ENCODE data around the gene HOXD4. TPM values are rescaled to one million over a fixed set of nuclear protein-coding genes. Genes with fewer than 3 reads are reported as not detected.

Gene HOXD4
- total and polyA plus RNA-seq, 4 donors, result 0.12 to 1.1 (median 0.48) TPM

DNA sequence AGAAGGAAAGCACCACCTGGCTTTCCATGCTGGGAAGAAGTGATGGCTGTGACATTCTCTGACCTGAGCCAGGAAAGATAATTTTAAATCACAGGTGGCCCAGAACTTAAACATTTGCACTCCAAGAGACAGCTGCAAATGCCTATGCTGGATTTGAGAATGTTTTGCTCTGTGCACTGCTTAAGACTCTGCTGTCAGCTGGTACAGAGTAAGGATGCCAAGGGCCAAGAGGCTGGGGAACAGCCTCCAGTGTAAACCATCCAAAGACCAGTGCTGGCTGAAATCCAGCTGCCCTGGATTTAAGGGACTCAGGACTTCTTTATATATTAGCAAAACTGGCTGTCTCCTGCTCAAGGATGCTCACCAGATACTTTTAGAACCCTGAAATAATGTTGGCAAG lies 18.0 kb upstream of the HOXD4 start:
- Histone ChIP-seq H3K4me3 (no peak overlapping the region), H3K9ac (ENCODE audit: insufficient read depth in 1 of 2, low read length in 2 of 2) (no peak overlapping the region), H3K27ac (ENCODE audit: low read depth in 1 of 2, low read length in 1 of 2) (no peak overlapping the region), H3K36me3 (ENCODE audit: control insufficient read depth in 4 of 4, insufficient read depth in 4 of 4, low read length in 4 of 4) (no peaks in the 10 kb centered on the region), H3K4me1 (ENCODE audit: control insufficient read depth in 5 of 5, insufficient read depth in 5 of 5, low read length in 5 of 5) (peaks cover 0 to 19% (median 6%) of the 10 kb centered on the region in 5 donors), H3K27me3 (ENCODE audit: control insufficient read depth in 3 of 3, insufficient read depth in 3 of 3, low read length in 2 of 3) (peaks cover 24 to 86% (median 86%) of the 10 kb centered on the region in 3 donors), H3K9me3 (ENCODE audit: control insufficient read depth in 4 of 4, insufficient read depth in 3 of 4, low read length in 3 of 4) (peaks cover 0 to 8% (median 0%) of the 10 kb centered on the region in 4 donors)
- DNase-seq (no peak), ATAC-seq (ENCODE audit: insufficient read depth, low FRiP score) (no peak)
- TF ChIP-seq, protein P1, sequence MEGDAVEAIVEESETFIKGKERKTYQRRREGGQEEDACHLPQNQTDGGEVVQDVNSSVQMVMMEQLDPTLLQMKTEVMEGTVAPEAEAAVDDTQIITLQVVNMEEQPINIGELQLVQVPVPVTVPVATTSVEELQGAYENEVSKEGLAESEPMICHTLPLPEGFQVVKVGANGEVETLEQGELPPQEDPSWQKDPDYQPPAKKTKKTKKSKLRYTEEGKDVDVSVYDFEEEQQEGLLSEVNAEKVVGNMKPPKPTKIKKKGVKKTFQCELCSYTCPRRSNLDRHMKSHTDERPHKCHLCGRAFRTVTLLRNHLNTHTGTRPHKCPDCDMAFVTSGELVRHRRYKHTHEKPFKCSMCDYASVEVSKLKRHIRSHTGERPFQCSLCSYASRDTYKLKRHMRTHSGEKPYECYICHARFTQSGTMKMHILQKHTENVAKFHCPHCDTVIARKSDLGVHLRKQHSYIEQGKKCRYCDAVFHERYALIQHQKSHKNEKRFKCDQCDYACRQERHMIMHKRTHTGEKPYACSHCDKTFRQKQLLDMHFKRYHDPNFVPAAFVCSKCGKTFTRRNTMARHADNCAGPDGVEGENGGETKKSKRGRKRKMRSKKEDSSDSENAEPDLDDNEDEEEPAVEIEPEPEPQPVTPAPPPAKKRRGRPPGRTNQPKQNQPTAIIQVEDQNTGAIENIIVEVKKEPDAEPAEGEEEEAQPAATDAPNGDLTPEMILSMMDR (IDR thresholded peaks at IDR 0.05; ENCODE audit: control extremely low read depth, extremely low read depth), result no peak

DNA sequence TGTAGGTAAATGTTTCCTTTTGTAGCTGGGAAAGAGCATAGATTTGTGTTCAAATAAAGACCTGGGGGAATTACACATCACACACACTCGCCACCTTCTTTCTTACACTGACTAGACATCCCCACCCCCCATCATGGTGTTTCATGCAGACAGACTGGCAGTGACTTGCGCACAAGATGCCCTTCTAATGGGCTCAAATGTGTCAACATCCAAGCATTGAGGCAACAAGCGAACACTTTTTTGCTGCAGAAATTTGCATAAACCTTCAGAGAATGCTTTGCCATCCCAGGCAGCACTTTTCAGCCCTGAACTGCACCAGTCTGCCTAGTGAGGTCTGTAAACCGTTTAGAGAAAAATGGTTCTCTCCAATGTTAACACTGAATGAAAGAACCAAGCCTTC lies 17.3 kb upstream of the HOXD4 start:
- peaks cover 0 to 10% (median 0%) of the 10 kb centered on the region in 4 donors for H3K9me3 ChIP-seq (ENCODE audit: control insufficient read depth in 4 of 4, insufficient read depth in 3 of 4, low read length in 3 of 4)
- peaks cover 24 to 86% (median 86%) of the 10 kb centered on the region in 3 donors for H3K27me3 ChIP-seq (ENCODE audit: control insufficient read depth in 3 of 3, insufficient read depth in 3 of 3, low read length in 2 of 3)
- no peaks in the 10 kb centered on the region for H3K36me3 ChIP-seq (ENCODE audit: control insufficient read depth in 4 of 4, insufficient read depth in 4 of 4, low read length in 4 of 4)
- peaks cover 0 to 19% (median 4%) of the 10 kb centered on the region in 5 donors for H3K4me1 ChIP-seq (ENCODE audit: control insufficient read depth in 5 of 5, insufficient read depth in 5 of 5, low read length in 5 of 5)
- DNase-seq, result no peak
- no peak overlapping the region for H3K4me3 ChIP-seq
- no peak overlapping the region for H3K27ac ChIP-seq (ENCODE audit: low read depth in 1 of 2, low read length in 1 of 2)
- TF ChIP-seq, protein P1 (IDR thresholded peaks at IDR 0.05; ENCODE audit: control extremely low read depth, extremely low read depth), result no peak
- WGBS, 2 donors, result 32 to 44% methylated on average over 4 of the region's 4 CpGs
- no peak overlapping the region for H3K9ac ChIP-seq (ENCODE audit: insufficient read depth in 1 of 2, low read length in 2 of 2)
- ATAC-seq (ENCODE audit: insufficient read depth, low FRiP score), result no peak

DNA sequence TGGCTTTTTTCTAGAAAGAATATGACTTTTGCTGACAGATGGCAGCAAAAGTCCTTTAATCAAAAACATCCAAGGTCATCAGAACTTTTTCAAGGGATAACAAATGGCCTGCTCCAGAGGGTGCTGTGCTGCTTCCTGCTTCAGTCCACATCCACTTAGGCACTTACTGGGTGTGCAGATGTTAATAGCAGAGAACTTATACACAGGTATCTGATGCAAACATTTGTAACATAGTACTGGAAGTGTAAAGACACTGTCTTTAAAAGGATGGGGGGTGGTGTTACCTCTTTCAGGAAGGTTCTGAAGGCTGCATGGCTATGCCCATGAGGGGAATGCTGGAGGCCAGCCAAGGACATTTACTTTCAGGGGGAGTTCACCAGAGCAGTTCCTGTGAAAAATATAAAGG lies 16.3 kb upstream of the HOXD4 start:
- Histone ChIP-seq H3K9me3 (ENCODE audit: control insufficient read depth in 4 of 4, insufficient read depth in 3 of 4, low read length in 3 of 4) (peaks cover 0 to 10% (median 0%) of the 10 kb centered on the region in 4 donors), H3K27ac (ENCODE audit: low read depth in 1 of 2, low read length in 1 of 2) (no peak overlapping the region), H3K27me3 (ENCODE audit: control insufficient read depth in 3 of 3, insufficient read depth in 3 of 3, low read length in 2 of 3) (peaks cover 22 to 93% (median 93%) of the 10 kb centered on the region in 3 donors), H3K9ac (ENCODE audit: insufficient read depth in 1 of 2, low read length in 2 of 2) (no peak overlapping the region), H3K36me3 (ENCODE audit: control insufficient read depth in 4 of 4, insufficient read depth in 4 of 4, low read length in 4 of 4) (no peaks in the 10 kb centered on the region), H3K4me3 (no peak overlapping the region), H3K4me1 (ENCODE audit: control insufficient read depth in 5 of 5, insufficient read depth in 5 of 5, low read length in 5 of 5) (peaks cover 0 to 15% (median 4%) of the 10 kb centered on the region in 5 donors)
- DNase-seq (no peak), ATAC-seq (ENCODE audit: insufficient read depth, low FRiP score) (no peak)
- TF ChIP-seq, protein P1 (IDR thresholded peaks at IDR 0.05; ENCODE audit: control extremely low read depth, extremely low read depth), result no peak
